NCI-H2029 (cell line): ENCODE data around the gene CRY1.

Experiments
- DNase-seq: peaks from one replicate; lab custom pipeline; 2025; lab: John Stamatoyannopoulos, UW

The CRY1 gene

GRCh38 chr12:107093417-107094182, at the start of gene CRY1:
Gene CRY1 (minus strand): TSS chr12:107093549. CDS start chr12:107092961, 588 bp downstream.
- DNase-seq: peak; percentile 93

GRCh38 chr12:107139787-107140186, 46.4 kb upstream of the CRY1 start:
- no peak for DNase-seq

- DNase-seq: no peak
These were observed 45.6 kb upstream of the CRY1 start for GRCh38 chr12:107138990-107139389.

GRCh38 chr12:107135177-107135576, 41.8 kb upstream of the CRY1 start:
- no peak for DNase-seq

GRCh38 chr12:107134558-107134957, 41.2 kb upstream of the CRY1 start:
- DNase-seq: no peak

GRCh38 chr12:107133462-107133861, 40.1 kb upstream of the CRY1 start:
- no peak for DNase-seq

GRCh38 chr12:107131832-107132616, 38.7 kb upstream of the CRY1 start:
- DNase-seq: peak; percentile 71

GRCh38 chr12:107130830-107131611, 37.7 kb upstream of the CRY1 start:
- DNase-seq: peak; percentile 90

- DNase-seq: no peak
These were observed 36.1 kb upstream of the CRY1 start for GRCh38 chr12:107129315-107129930.

- no peak for DNase-seq
These were observed 34.4 kb upstream of the CRY1 start for GRCh38 chr12:107127482-107128430.

- DNase-seq: no peak
These were observed 33.6 kb upstream of the CRY1 start for GRCh38 chr12:107126796-107127481.

- peak; percentile 47 for DNase-seq
These were observed 32.5 kb upstream of the CRY1 start for GRCh38 chr12:107125833-107126232.

- no peak for DNase-seq
These were observed 29.2 kb upstream of the CRY1 start for GRCh38 chr12:107122452-107122958.

GRCh38 chr12:107119091-107119490, 25.7 kb upstream of the CRY1 start:
- no peak for DNase-seq

- DNase-seq: no peak
These were observed 25.3 kb upstream of the CRY1 start for GRCh38 chr12:107118624-107119023.

GRCh38 chr12:107115119-107115518, 21.8 kb upstream of the CRY1 start:
- no peak for DNase-seq

- no peak for DNase-seq
These were observed 18.0 kb upstream of the CRY1 start for GRCh38 chr12:107111314-107111713.

GRCh38 chr12:107109726-107110719, 16.7 kb upstream of the CRY1 start:
- DNase-seq: no peak

- no peak for DNase-seq
These were observed 15.7 kb upstream of the CRY1 start for GRCh38 chr12:107108995-107109508.
